KBM-7 (cell line): ENCODE measurements around the gene LTA.
A peak's percentile ranks its signal among the peaks of the same experiment; 100 is the strongest.

Experiments
- DNase-seq: peaks from one replicate; pipeline ENCODE4 v3.0.0-alpha.2; 2015
- in situ Hi-C: fragments of 300-500 bp; cut with MboI; formaldehyde crosslinking; loops from 2 replicates; pipeline ENCODE4 v1.14.3; 2020; ENCODE audit warnings: low sequenced_read_pairs, low pct_unique_long_range_greater_than_20kb, mixed read lengths

The LTA gene

DNA sequence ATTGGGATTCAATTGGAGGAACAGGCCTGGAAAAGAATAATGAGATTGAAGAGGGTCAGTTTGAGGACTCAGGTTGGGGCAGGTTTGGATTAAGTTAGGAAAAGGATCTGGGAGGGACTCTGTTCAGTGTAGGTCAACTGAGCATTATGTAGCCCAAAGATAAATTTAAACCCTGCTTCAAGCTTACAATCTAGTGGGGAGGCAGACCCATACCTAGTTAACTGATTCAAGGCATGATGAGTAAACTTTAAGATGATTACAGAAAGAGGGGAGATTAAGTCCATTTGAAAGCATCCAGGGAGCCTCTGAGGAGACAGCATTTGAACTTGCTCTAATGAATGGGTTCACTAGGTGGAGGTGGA is 11.4 kb upstream of the LTA start:
- in situ Hi-C loops: no loop called here

DNA sequence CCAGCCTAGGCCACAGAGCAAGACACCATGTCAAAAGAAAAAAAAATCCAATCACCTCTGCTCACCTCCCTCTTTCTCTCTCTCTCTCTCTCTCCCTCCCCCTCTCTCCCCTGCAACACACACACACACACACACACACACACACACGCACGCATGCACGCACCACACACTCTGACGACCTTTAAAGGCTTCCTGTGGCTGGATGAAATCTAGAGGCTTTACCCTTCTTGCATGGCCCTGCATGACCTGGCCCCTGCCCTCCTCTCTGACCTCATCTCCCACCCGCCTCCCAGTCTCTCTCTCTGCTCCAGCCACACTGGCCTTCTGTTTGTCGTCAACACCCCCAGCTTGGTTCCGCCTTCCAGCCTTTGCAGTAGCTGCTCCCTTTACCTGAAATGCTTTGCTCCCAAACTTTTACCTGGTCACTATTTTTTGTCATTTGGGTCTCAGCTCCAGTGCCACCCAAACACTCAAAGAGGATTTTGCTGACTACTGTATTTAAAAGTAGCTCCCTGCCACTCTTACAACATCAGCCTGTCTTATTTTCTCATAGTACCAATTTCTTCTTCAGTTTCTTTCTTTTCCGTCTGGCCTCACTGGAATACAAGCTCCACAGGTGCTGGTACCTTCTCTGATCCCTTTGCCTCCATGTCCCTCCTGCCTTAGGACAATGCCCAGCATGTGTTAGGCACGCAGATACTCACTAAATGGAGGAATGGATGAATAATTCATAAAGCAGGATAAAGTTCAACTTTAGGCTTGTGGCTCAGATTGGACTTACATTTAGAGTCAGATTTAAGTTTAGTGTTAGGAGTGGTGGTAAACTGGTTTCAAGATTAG is 4.3 kb upstream of the LTA start:
- in situ Hi-C loops: no loop called here

More for the DNA sequence above, 11.4 kb upstream of the LTA start:
- no peak for DNase-seq

DNA sequence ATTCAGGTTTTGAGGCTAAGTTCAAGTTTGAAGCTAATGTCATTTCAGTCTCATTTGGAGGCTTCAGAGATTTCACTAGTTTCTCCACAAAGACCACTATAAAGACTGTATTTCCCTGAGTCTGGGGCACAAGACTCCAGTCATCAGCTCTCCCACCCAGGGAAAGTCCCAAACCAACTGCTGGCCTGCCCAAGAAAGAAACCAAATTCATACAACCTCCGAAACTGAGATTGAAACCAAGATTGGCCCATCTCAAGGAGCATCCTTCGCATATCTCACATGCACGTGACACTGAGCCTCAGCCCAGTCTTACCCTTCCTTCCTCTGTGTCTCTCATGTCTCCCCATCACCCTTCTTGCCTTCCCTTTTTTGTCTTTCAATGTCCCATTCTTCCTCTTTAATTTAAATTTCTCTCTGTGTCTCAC is 3.5 kb upstream of the LTA start:
- DNase-seq: no peak

More for the DNA sequence above, 4.3 kb upstream of the LTA start:
- DNase-seq: no peak

DNA sequence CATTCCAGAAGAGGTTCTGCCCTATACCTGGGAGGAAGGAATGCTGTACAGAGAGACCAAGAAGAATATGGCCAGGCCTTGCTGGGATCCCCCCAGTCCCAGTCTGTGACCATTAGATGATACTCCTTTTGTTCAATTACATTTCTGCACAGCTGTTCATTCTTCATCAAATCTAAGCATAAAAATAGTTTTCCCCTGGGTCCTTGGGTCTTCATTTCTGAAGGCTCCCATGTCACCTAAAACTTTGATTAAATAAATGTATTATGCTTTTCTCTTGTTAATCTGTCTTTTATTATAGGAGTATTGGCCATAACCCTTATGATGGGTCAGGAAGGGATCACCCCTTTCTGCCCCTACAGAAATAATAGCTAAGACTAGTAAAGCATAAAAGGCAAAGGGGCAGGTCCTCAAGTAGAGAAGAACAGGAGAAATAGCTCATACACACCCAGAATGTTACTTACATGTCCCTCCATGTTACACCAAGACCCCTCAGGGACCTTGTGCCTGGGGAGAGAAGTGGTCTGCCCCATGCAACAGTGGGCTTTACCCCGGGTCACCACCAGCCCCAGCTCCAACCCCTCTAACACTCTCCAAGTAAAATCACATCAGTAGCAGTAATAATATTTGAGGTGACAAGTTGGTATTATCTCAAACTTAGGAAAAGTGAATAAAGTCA is 2.1 kb upstream of the LTA start:
- in situ Hi-C loops: no loop called here
- no peak for DNase-seq

More for the DNA sequence above, 3.5 kb upstream of the LTA start:
- in situ Hi-C loops: no loop called here

DNA sequence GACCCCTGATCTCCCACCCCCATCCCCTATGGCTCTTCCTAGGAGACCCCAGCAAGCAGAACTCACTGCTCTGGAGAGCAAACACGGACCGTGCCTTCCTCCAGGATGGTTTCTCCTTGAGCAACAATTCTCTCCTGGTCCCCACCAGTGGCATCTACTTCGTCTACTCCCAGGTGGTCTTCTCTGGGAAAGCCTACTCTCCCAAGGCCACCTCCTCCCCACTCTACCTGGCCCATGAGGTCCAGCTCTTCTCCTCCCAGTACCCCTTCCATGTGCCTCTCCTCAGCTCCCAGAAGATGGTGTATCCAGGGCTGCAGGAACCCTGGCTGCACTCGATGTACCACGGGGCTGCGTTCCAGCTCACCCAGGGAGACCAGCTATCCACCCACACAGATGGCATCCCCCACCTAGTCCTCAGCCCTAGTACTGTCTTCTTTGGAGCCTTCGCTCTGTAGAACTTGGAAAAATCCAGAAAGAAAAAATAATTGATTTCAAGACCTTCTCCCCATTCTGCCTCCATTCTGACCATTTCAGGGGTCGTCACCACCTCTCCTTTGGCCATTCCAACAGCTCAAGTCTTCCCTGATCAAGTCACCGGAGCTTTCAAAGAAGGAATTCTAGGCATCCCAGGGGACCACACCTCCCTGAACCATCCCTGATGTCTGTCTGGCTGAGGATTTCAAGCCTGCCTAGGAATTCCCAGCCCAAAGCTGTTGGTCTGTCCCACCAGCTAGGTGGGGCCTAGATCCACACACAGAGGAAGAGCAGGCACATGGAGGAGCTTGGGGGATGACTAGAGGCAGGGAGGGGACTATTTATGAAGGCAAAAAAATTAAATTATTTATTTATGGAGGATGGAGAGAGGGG is 1.4 kb downstream of the LTA start:
- DNase-seq: no peak
- in situ Hi-C loops: no loop called here

DNA sequence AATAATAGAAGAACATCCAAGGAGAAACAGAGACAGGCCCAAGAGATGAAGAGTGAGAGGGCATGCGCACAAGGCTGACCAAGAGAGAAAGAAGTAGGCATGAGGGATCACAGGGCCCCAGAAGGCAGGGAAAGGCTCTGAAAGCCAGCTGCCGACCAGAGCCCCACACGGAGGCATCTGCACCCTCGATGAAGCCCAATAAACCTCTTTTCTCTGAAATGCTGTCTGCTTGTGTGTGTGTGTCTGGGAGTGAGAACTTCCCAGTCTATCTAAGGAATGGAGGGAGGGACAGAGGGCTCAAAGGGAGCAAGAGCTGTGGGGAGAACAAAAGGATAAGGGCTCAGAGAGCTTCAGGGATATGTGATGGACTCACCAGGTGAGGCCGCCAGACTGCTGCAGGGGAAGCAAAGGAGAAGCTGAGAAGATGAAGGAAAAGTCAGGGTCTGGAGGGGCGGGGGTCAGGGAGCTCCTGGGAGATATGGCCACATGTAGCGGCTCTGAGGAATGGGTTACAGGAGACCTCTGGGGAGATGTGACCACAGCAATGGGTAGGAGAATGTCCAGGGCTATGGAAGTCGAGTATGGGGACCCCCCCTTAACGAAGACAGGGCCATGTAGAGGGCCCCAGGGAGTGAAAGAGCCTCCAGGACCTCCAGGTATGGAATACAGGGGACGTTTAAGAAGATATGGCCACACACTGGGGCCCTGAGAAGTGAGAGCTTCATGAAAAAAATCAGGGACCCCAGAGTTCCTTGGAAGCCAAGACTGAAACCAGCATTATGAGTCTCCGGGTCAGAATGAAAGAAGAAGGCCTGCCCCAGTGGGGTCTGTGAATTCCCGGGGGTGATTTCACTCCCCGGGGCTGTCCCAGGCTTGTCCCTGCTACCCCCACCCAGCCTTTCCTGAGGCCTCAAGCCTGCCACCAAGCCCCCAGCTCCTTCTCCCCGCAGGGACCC is 2.3 kb downstream of the LTA start:
- DNase-seq: no peak
- in situ Hi-C loops: no loop called here

DNA sequence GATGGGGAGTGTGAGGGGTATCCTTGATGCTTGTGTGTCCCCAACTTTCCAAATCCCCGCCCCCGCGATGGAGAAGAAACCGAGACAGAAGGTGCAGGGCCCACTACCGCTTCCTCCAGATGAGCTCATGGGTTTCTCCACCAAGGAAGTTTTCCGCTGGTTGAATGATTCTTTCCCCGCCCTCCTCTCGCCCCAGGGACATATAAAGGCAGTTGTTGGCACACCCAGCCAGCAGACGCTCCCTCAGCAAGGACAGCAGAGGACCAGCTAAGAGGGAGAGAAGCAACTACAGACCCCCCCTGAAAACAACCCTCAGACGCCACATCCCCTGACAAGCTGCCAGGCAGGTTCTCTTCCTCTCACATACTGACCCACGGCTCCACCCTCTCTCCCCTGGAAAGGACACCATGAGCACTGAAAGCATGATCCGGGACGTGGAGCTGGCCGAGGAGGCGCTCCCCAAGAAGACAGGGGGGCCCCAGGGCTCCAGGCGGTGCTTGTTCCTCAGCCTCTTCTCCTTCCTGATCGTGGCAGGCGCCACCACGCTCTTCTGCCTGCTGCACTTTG is 3.3 kb downstream of the LTA start, which contains the start of gene TNF:
TNF (plus strand) TSS at position 231 of the 567 bp plus-strand sequence; CDS start at position 408, 177 bp downstream.
- DNase-seq: no peak

DNA sequence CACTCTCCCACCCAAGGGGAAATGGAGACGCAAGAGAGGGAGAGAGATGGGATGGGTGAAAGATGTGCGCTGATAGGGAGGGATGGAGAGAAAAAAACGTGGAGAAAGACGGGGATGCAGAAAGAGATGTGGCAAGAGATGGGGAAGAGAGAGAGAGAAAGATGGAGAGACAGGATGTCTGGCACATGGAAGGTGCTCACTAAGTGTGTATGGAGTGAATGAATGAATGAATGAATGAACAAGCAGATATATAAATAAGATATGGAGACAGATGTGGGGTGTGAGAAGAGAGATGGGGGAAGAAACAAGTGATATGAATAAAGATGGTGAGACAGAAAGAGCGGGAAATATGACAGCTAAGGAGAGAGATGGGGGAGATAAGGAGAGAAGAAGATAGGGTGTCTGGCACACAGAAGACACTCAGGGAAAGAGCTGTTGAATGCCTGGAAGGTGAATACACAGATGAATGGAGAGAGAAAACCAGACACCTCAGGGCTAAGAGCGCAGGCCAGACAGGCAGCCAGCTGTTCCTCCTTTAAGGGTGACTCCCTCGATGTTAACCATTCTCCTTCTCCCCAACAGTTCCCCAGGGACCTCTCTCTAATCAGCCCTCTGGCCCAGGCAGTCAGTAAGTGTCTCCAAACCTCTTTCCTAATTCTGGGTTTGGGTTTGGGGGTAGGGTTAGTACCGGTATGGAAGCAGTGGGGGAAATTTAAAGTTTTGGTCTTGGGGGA is 4.0 kb downstream of the LTA start:
- no peak for DNase-seq

More for the DNA sequence above, 3.3 kb downstream of the LTA start, which contains the start of gene TNF:
- in situ Hi-C loops: no loop called here

DNA sequence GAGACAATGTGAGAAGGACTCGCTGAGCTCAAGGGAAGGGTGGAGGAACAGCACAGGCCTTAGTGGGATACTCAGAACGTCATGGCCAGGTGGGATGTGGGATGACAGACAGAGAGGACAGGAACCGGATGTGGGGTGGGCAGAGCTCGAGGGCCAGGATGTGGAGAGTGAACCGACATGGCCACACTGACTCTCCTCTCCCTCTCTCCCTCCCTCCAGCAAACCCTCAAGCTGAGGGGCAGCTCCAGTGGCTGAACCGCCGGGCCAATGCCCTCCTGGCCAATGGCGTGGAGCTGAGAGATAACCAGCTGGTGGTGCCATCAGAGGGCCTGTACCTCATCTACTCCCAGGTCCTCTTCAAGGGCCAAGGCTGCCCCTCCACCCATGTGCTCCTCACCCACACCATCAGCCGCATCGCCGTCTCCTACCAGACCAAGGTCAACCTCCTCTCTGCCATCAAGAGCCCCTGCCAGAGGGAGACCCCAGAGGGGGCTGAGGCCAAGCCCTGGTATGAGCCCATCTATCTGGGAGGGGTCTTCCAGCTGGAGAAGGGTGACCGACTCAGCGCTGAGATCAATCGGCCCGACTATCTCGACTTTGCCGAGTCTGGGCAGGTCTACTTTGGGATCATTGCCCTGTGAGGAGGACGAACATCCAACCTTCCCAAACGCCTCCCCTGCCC is 4.9 kb downstream of the LTA start:
- DNase-seq: no peak
- in situ Hi-C loops: no loop called here

More for the DNA sequence above, 4.0 kb downstream of the LTA start:
- in situ Hi-C loops: no loop called here

DNA sequence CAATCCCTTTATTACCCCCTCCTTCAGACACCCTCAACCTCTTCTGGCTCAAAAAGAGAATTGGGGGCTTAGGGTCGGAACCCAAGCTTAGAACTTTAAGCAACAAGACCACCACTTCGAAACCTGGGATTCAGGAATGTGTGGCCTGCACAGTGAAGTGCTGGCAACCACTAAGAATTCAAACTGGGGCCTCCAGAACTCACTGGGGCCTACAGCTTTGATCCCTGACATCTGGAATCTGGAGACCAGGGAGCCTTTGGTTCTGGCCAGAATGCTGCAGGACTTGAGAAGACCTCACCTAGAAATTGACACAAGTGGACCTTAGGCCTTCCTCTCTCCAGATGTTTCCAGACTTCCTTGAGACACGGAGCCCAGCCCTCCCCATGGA is 5.5 kb downstream of the LTA start:
- no peak for DNase-seq
- in situ Hi-C loops: no loop called here

DNA sequence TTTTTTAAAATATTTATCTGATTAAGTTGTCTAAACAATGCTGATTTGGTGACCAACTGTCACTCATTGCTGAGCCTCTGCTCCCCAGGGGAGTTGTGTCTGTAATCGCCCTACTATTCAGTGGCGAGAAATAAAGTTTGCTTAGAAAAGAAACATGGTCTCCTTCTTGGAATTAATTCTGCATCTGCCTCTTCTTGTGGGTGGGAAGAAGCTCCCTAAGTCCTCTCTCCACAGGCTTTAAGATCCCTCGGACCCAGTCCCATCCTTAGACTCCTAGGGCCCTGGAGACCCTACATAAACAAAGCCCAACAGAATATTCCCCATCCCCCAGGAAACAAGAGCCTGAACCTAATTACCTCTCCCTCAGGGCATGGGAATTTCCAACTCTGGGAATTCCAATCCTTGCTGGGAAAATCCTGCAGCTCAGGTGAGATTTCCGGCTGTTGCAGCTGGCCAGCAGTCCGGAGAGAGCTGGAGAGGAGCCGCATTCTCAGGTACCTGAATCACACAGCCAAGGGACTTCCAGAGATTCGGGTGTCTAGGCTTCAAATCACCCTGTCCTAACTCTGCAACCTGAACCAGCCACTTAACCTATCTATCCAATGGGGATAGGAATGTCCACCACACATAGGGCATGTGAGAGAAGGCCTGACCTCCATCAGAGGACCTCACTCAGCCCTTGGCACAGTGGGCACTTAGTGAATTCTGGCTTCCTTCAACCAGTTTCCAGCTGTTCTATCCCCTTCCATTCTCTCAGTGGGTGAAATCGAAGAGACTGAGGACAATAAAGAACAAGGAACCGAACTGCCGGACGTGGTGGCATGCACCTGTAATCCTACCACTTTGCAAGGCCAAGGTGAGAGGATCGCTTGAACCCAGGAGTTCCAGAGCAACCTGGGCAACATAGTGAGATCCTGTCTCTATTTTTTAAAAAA is 6.4 kb downstream of the LTA start:
- in situ Hi-C loops: no loop called here
- no peak for DNase-seq

DNA sequence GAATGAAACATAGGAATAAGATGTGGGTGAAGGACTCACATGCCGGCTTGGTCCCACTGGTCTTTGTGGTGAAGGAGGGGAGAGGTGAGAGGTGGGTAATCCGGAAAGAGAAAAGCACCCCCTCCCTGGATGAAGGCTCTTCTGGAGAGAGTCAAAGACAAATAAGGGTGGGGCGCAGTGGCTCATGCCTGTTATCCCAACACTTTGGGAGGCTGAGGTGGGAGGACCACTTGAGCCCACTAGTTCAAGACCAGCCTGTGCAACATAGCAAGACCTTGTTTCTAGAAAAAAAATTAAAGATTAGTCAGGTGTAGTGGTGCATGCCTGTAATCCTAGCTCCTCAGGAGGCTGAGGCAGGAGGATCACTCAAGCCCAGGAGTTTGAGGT is 7.0 kb downstream of the LTA start:
- in situ Hi-C loops: no loop called here
- DNase-seq: no peak

DNA sequence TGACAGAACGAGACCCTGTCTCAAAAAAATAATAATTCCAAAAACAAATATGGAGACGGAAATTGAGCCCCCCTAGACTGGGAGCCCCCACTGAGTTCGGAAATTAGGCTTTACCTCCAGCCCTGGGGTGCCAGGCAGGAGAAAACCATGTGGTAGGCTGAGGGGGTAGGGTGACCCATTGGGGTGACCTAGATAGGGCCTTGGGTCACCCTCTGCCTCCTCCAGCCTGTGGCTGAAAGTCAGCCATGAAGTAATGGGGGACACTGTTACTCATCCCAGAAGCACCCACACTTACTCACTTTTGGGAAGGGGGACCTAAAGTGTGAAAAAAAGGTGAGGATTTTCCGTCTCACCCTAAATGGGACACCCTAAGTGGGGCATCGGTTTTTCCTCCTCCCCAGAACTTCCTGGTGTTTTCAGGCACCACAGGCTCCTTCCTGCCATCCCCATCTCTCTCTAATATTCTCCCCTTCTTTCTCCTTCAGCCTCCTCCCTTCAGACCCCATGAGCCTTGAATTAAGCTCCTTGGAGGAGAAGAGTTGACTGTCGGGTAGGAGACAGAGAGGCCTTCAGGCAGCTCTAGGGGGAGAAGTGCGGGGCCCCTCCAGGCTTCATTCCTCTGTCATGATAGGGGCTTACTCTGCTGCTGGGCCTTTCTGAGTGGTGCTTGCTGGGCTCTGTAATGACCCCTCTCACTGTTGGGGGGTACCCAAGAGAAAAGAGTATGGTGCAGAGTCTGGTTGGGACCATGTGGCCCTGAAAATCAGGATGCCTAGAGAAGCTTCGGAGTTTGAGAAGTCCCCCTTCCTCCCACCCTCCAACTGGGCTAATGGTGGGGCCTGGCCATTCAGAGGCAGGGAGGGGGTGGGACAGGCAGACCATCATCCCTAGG is 7.7 kb downstream of the LTA start:
- DNase-seq: no peak
- in situ Hi-C loops: no loop called here

DNA sequence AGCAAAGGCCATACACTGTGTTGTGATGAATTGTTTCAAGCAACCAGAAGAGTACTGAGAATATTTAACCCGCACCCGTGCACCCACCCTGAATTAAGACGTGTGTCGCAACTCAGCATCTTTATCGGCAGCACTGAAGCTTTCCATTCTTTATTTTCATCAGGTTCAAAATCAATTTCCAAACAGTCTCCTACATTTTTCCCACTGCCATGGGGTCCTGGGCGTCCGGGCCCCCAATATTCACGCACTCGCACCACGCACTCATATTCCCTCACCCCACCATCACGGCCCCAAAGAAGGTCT is 8.3 kb downstream of the LTA start:
- no peak for DNase-seq
- in situ Hi-C loops: no loop called here

DNA sequence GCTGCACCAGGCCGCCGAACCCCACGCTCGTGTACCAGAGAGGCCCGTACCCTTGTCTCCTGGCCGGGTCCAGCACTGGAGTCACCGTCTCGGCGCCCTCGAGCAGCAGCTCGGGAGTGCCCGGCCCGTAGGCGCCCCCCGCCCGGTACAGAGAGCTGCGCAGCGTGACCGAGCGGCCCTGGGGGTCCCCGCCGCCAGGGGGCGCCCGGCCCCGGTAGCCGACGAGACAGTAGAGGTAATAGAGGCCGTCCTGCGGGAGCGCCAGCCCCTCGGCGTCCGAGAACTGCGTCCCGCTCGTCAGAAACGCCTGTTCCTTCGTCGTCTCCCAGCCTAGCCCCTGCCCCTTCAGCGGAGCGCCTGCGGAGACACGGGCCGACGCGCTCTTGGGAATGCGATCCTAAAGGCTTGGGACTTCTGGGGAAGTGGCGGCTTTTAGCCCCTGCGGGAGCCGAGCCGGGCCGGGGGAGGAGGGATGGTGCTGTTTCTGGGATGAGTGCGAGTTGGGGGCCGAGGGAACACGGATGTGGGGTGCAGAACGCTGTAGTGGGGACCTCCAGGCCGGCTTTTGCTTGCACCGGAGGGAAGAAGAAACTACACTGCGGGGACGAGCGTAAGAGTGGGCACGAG is 8.8 kb downstream of the LTA start:
- in situ Hi-C loops: no loop called here
- peak; percentile 88 for DNase-seq
